ENCODE measurements around the gene DUSP10. TPM values are rescaled to one million over a fixed set of nuclear protein-coding genes. Genes with fewer than 3 reads are reported as not detected.

DUSP10 gene
- total and polyA plus RNA-seq, 4 experiments from 2014 or later, result 3.8 to 9.9 (median 4.3) TPM

DNA sequence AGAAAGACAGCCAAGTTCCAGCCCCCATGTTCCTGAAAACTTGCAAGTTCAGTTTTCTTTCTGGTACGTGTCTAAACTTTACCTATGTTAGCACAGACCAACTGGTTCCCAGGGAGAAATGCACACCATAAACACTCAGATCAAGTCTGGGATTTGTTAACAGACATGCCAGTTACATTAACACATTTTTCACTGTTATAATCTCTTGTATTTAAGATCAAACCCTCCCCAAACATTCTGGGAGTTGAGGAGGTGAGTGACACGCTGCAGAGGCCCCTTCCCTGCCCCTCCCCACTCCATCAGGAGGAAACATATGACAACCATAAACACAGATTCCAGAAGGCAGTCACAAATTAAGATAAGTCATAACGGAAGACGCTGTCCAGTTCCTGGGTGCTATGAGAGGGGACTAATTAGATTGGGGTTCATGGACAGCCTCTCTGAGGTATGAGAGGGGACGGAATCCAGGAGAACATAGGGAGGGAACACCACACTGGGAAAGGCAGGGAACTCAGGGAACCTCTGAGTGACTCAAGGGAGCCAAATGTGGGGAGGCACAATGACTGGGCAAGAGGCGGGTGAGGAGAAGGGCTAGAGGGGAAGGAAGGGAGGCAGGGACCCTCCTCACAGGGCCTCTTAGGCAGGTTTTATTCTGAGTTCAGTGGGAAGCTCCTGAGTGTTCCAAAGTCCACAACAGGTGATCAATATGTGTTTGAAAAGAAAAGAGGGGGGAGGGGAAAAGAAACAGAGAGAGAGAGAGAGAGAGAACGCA lies 25.0 kb downstream of the DUSP10 start:
- Histone ChIP-seq H3K27ac (ENCODE audit: low read depth, low read length) (no peak overlapping the region), H3K4me3 (ENCODE audit: low read length in 2 of 2) (no peak overlapping the region), H3K36me3 (ENCODE audit: insufficient read depth, low read length) (no peaks in the 10 kb centered on the region), H3K27me3 (ENCODE audit: insufficient read depth, low read length) (no peaks in the 10 kb centered on the region), H3K4me1 (ENCODE audit: insufficient read depth, low read length) (peaks cover 56% of the 10 kb centered on the region), H3K9me3 (ENCODE audit: control insufficient read depth in 1 of 2, low read length in 2 of 2) (no peaks in the 10 kb centered on the region)
- no peak for DNase-seq
- no peak overlapping the region for H3K4me3 Mint-ChIP-seq
- H3K9me3 Mint-ChIP-seq, result peaks cover 0 to under 1% (median 0%) of the 10 kb centered on the region in 8 donors
- peaks cover 3 to 8% of the 10 kb centered on the region in 2 donors for H3K36me3 Mint-ChIP-seq
- peak overlapping the region in 2 of 7 donors; percentile 8 to 87 for H3K27ac Mint-ChIP-seq
- no peaks in the 10 kb centered on the region for H3K27me3 Mint-ChIP-seq
- H3K4me1 Mint-ChIP-seq, result peaks cover 30 to 71% (median 54%) of the 10 kb centered on the region in 4 donors
- POLR2A ChIA-PET (ENCODE audit: partially characterized antibody), result interaction anchor here (1.8 kb wide), 1 partner anchor 24 kb away, joined by 14 read pairs; the partner anchor contains the start of gene DUSP10
- intact Hi-C loops (cut with micrococcal nuclease), result no loop called here
- CTCF ChIA-PET (ENCODE audit: partially characterized antibody), result no interaction called here

DNA sequence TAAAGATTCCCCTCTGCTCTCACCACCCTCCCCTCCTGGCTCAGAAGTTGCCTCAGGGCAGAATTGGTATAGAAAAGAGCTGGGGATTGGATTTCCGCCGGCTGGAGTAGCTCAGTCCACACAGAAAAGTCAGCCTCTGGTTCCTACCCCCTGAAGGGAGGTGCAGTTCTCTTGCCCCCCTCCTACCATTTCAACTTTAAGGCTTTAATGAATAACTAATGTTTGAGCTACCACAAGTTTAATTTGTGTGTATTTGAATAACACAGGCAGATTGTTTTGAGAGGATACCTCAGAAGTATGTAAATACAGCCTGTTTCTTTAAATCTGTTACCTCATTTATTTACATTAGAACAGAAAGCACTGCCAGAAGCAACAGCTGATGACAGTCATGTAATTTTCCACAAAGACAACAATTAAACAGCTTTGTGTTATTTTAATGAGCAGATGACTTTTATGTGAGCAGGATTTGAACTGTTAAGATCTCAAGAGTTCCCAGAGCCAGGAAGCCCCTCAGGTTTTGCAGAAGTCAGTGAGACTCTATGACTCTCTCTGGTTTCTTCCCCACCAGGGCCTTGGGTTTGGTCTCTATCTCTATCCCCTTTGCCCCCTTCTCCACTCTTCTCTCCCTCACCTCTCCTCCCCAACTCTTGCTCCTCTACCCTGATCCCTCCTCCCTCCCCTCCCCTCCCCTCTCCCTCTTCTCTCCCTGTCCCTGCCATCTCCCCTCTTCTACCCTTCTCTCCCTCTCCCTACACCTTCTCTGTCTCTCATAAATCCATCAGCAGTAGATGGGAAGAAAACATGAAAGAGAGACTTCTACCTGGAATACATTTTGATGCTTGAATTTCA lies 26.3 kb downstream of the DUSP10 start:
- Mint-ChIP-seq H3K4me1 (peaks cover 41 to 80% (median 64%) of the 10 kb centered on the region in 4 donors), H3K27ac (peak overlapping the region in 6 of 7 donors; percentile 14 to 87 (median 51)), H3K4me3 (peak overlapping the region in 1 of 8 donors; percentile 67), H3K36me3 (peaks cover 0 to 8% of the 10 kb centered on the region in 2 donors), H3K27me3 (no peaks in the 10 kb centered on the region), H3K9me3 (peaks cover 0 to 2% (median 0%) of the 10 kb centered on the region in 8 donors)
- intact Hi-C loops (cut with micrococcal nuclease), result no loop called here
- CTCF ChIA-PET (ENCODE audit: partially characterized antibody), result interaction anchor here (0.9 to 3.5 kb wide), 3 partner anchors 18 to 30 kb away, joined by 3 to 15 read pairs (median 3); partner anchors contain the start of gene DUSP10
- Histone ChIP-seq H3K9me3 (ENCODE audit: control insufficient read depth in 1 of 2, low read length in 2 of 2) (no peaks in the 10 kb centered on the region), H3K27me3 (ENCODE audit: insufficient read depth, low read length) (no peaks in the 10 kb centered on the region), H3K4me3 (ENCODE audit: low read length in 2 of 2) (no peak overlapping the region), H3K27ac (ENCODE audit: low read depth, low read length) (no peak overlapping the region), H3K4me1 (ENCODE audit: insufficient read depth, low read length) (peaks cover 70% of the 10 kb centered on the region), H3K36me3 (ENCODE audit: insufficient read depth, low read length) (no peaks in the 10 kb centered on the region)
- no peak for DNase-seq
- POLR2A ChIA-PET (ENCODE audit: partially characterized antibody), result interaction anchor here (8.8 kb wide), 1 partner anchor 27 kb away, joined by 192 read pairs; the partner anchor contains the start of gene DUSP10

DNA sequence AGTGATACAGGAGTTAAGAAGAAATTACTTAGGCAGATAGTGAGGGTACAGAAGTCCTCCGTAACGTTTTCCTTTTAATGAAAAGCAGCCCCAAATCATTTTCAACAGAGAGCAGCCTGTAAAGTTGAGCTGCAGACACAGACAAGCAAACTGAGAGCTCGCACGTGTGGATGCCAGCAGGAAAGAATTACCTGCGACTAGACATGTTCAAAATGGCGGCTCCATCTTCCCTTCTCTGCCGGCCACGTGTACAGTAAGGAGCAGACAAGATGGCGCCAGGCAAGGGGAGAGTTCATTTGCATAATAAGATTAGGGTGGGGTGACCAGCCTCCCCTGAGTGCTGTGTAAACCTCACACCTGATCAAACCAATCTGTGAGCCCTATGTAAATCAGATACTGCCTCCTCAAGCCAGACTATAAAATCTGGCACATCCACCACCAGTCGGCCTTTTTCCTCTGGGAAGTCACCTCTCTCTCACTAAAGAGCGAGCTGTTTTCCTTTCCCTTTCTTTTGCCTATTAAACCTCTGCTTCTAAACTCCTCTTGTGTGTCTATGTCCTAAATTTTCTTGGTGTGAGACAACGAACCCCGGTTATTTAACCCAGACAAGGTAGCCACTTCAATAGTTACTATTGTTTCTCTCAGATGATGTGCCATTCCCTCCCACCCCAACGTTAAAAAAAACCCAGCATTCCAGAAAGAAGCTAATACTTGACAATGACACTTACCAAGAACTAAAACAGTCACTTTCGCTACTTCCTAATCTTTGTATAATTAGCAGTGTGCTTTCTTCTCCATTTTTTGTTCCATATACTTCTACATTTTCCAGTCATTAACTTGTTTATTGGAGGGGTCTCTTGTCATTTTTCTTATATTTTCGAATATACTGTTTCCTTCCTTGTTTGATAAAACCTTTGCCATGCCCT lies 27.4 kb downstream of the DUSP10 start:
- Mint-ChIP-seq H3K4me3 (peak overlapping the region in 3 of 8 donors; percentile 9 to 54 (median 48)), H3K36me3 (peaks cover 0 to 8% of the 10 kb centered on the region in 2 donors), H3K4me1 (peaks cover 41 to 80% (median 65%) of the 10 kb centered on the region in 4 donors), H3K9me3 (peaks cover 0 to 2% (median 0%) of the 10 kb centered on the region in 8 donors), H3K27me3 (no peaks in the 10 kb centered on the region), H3K27ac (peak overlapping the region in 5 of 7 donors; percentile 27 to 87 (median 59))
- Histone ChIP-seq H3K4me3 (ENCODE audit: low read length in 2 of 2) (no peak overlapping the region), H3K36me3 (ENCODE audit: insufficient read depth, low read length) (no peaks in the 10 kb centered on the region), H3K4me1 (ENCODE audit: insufficient read depth, low read length) (peaks cover 79% of the 10 kb centered on the region), H3K27ac (ENCODE audit: low read depth, low read length) (no peak overlapping the region), H3K9me3 (ENCODE audit: control insufficient read depth in 1 of 2, low read length in 2 of 2) (no peaks in the 10 kb centered on the region), H3K27me3 (ENCODE audit: insufficient read depth, low read length) (no peaks in the 10 kb centered on the region)
- ChIA-PET POLR2A (ENCODE audit: partially characterized antibody) (interaction anchor here (1.0 to 8.8 kb wide), 3 partner anchors 11 to 28 kb away, joined by 3 to 192 read pairs (median 4); partner anchors contain the start of gene DUSP10), CTCF (ENCODE audit: partially characterized antibody) (interaction anchor here (0.9 to 3.5 kb wide), 3 partner anchors 19 to 31 kb away, joined by 3 to 15 read pairs (median 3); partner anchors contain the start of gene DUSP10)
- no peak for DNase-seq
- intact Hi-C loops (cut with micrococcal nuclease), result loop anchor here (5.0 kb wide), 1 partner anchor 52 kb away; no protein-coding TSS in a partner anchor

DNA sequence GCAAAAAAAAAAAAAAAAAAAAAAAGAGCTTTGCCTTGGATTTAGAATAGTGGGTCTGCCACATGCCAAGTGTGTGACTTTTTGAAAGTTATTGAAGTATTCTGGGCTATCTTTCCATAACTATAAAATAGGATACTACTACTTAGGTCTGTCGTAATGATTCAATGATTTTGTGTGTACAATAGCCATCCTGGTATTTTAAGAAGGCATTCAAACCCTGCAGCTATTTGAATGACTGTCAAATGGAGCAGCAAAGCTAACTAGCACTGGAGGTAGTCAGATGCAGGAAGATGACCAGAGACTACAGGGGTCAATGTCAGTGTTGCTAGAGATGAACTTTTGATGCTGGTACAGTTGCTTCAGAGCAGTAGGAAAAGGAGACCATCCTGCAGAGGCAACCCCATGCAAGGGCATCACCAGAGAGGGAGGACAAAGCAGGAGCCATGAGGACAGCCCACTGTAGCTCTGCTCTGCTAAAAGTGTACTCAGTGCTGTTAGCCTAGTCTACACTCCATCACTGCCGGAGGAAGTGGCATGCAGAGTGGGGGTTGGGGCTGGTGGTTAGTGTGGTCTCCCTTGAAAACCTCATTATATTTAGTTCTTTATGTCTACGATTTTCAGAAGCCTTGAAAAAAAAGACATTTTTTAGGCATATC lies 29.0 kb downstream of the DUSP10 start:
- peak; percentile 83 to 89 (median 85) for DNase-seq
- Mint-ChIP-seq H3K27me3 (no peaks in the 10 kb centered on the region), H3K4me3 (peak overlapping the region; percentile 70 to 87 (median 74)), H3K4me1 (peaks cover 50 to 95% (median 77%) of the 10 kb centered on the region in 4 donors), H3K9me3 (peaks cover 0 to 2% (median 0%) of the 10 kb centered on the region in 8 donors), H3K27ac (peak overlapping the region; percentile 87 to 97 (median 93)), H3K36me3 (peaks cover 0 to 8% of the 10 kb centered on the region in 2 donors)
- Histone ChIP-seq H3K27ac (ENCODE audit: low read depth, low read length) (peak overlapping the region; percentile 70), H3K9me3 (ENCODE audit: control insufficient read depth in 1 of 2, low read length in 2 of 2) (no peaks in the 10 kb centered on the region), H3K4me1 (ENCODE audit: insufficient read depth, low read length) (peaks cover 88% of the 10 kb centered on the region), H3K27me3 (ENCODE audit: insufficient read depth, low read length) (no peaks in the 10 kb centered on the region), H3K36me3 (ENCODE audit: insufficient read depth, low read length) (no peaks in the 10 kb centered on the region), H3K4me3 (ENCODE audit: low read length in 2 of 2) (peak overlapping the region; percentile 1 to 36)
- intact Hi-C loops (cut with micrococcal nuclease), result loop anchor here (1.0 to 5.0 kb wide), 4 partner anchors 13 to 66 kb away; partner anchors contain the start of gene DUSP10
- ChIA-PET CTCF (ENCODE audit: partially characterized antibody) (interaction anchor here (0.6 to 3.5 kb wide), 6 partner anchors 9 to 71 kb away, joined by 3 to 15 read pairs (median 4); partner anchors contain the start of gene DUSP10), POLR2A (ENCODE audit: partially characterized antibody) (interaction anchor here (0.8 to 8.8 kb wide), 15 partner anchors 9 to 1000 kb away, joined by 3 to 192 read pairs (median 7); partner anchors contain the start of genes AIDA, BROX and DUSP10)

DNA sequence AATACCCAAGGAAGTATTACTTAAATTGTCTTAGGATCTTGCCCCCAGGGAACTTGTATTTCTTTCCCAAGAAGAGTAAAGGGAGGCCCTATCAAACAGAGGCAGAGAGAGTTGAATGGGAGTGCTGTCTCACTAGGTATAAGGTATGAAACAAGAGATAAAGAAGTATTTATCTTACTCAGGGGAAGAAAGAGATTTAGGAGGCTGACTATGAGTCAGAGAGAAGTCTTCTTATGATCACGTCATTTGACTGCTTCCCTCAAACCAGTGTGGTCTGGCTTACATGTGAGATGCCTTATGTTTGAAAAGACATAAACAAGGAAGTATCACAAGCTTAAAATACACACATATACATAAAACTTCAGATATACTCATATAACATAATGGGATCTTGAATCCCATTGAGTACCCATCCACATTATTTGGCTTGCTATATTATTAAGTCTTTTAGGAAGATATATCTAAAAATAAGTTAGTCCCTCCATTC lies 29.6 kb downstream of the DUSP10 start:
- Mint-ChIP-seq H3K4me1 (peaks cover 52 to 95% (median 77%) of the 10 kb centered on the region in 4 donors), H3K27me3 (no peaks in the 10 kb centered on the region), H3K36me3 (peaks cover 0 to 8% of the 10 kb centered on the region in 2 donors), H3K4me3 (peak overlapping the region in 5 of 8 donors; percentile 51 to 87 (median 72)), H3K27ac (peak overlapping the region; percentile 87 to 97 (median 93)), H3K9me3 (peaks cover 0 to 2% (median 0%) of the 10 kb centered on the region in 8 donors)
- peak; percentile 67 to 90 (median 74) for DNase-seq
- POLR2A ChIA-PET (ENCODE audit: partially characterized antibody), result interaction anchor here (0.8 to 8.8 kb wide), 14 partner anchors 8 to 1001 kb away, joined by 3 to 192 read pairs (median 8); partner anchors contain the start of genes AIDA, BROX and DUSP10
- Histone ChIP-seq H3K27ac (ENCODE audit: low read depth, low read length) (peak overlapping the region; percentile 70), H3K9me3 (ENCODE audit: control insufficient read depth in 1 of 2, low read length in 2 of 2) (no peaks in the 10 kb centered on the region), H3K4me1 (ENCODE audit: insufficient read depth, low read length) (peaks cover 95% of the 10 kb centered on the region), H3K36me3 (ENCODE audit: insufficient read depth, low read length) (no peaks in the 10 kb centered on the region), H3K4me3 (ENCODE audit: low read length in 2 of 2) (no peak overlapping the region), H3K27me3 (ENCODE audit: insufficient read depth, low read length) (no peaks in the 10 kb centered on the region)
- intact Hi-C loops (cut with micrococcal nuclease), result loop anchor here (2.0 to 5.0 kb wide), 2 partner anchors 50 to 67 kb away; no protein-coding TSS in a partner anchor
- CTCF ChIA-PET (ENCODE audit: partially characterized antibody), result interaction anchor here (0.7 to 3.5 kb wide), 5 partner anchors 18 to 72 kb away, joined by 3 to 15 read pairs (median 5); partner anchors contain the start of gene DUSP10
